Measurements from ENCODE around the gene NEU2.

The NEU2 gene

GRCh38 chr2:233081232-233081730 lies 48.8 kb downstream of the NEU2 start:
- peak; percentile 79 for DNase-seq

GRCh38 chr2:233081731-233082221 lies 49.3 kb downstream of the NEU2 start:
- DNase-seq: no peak

GRCh38 chr2:233082222-233082930 lies 49.9 kb downstream of the NEU2 start:
- DNase-seq: peak; percentile 39

GRCh38 chr2:233082931-233083755 lies 50.7 kb downstream of the NEU2 start:
- no peak for DNase-seq

GRCh38 chr2:233083782-233084181 lies 51.3 kb downstream of the NEU2 start:
- no peak for DNase-seq

- DNase-seq: peak; percentile 57
These were observed 52.0 kb downstream of the NEU2 start for GRCh38 chr2:233084488-233084887.
